HEK293 (cell line): ENCODE results near the gene MORN1.
A peak's percentile ranks its signal among the peaks of the same experiment; 100 is the strongest.

Source experiments
- CTCF ChIA-PET: fragments of 350-600 bp; formaldehyde crosslinking; extraction: SDS; loops from one replicate; lab custom pipeline; 2021; ENCODE audit warnings: antibody characterized with exemption; lab: Yijun Ruan, JAX
- POLR2A ChIA-PET: fragments of 300-600 bp; formaldehyde crosslinking; extraction: SDS; loops from one replicate; lab custom pipeline; 2020; ENCODE audit warnings: antibody characterized with exemption, inconsistent platforms; lab: Yijun Ruan, JAX
- H3K27ac ChIP-seq: fragments of 200-500 bp; sonication (Bioruptor generic); 2 replicates; pipeline ENCODE4 v1.5.1; 2014; ENCODE audit warnings: low read depth, low read length, control low read depth, inconsistent platforms; ENCODE audit errors: extremely low read depth
- H3K36me3 ChIP-seq, 2 experiments: fragments of 200-500 bp in 1 of 2; sonication (Bioruptor generic) in 1 of 2; 1 replicate in 1 of 2; 2 replicates in 1 of 2; pipeline ENCODE4 v1.5.1; 2014 to 2017; ENCODE audit warnings: inconsistent platforms in 2 of 2, low read length in 2 of 2; ENCODE audit not compliant: control insufficient read depth in 2 of 2, insufficient read depth in 1 of 2
- H3K4me1 ChIP-seq: fragments of 200-500 bp; sonication (Bioruptor generic); 2 replicates; pipeline ENCODE4 v1.5.1; 2014; ENCODE audit warnings: mild to moderate bottlenecking, low read length, inconsistent platforms; ENCODE audit not compliant: control insufficient read depth, insufficient read depth
- H3K4me3 ChIP-seq: 2 replicates; pipeline ENCODE4 v1.5.1; 2011; ENCODE audit warnings: low read depth, mild to moderate bottlenecking, control low read depth, low read length, moderate library complexity
- H3K9me3 ChIP-seq: fragments of 200-500 bp; sonication (Bioruptor generic); 2 replicates; pipeline ENCODE4 v1.5.1; 2014; ENCODE audit warnings: low read depth, low read length, inconsistent platforms; ENCODE audit not compliant: control insufficient read depth, insufficient read depth
- BCL11B ChIP-seq: fragments of 450-650 bp; formaldehyde crosslinking; IDR thresholded peaks from 2 replicates; pipeline ENCODE4 v1.5.1; 2016; ENCODE audit warnings: low read depth, missing biosample characterization, missing genetic modification characterization
- ZBTB48 ChIP-seq: fragments of 450-650 bp; formaldehyde crosslinking; IDR thresholded peaks from 2 replicates; pipeline ENCODE4 v1.5.1; 2016; ENCODE audit warnings: missing biosample characterization, missing genetic modification characterization
- ZBTB49 ChIP-seq: fragments of 450-650 bp; formaldehyde crosslinking; IDR thresholded peaks from 2 replicates; pipeline ENCODE4 v1.5.1; 2016; ENCODE audit warnings: missing biosample characterization, missing genetic modification characterization, low read depth
- ZNF121 ChIP-seq: fragments of 450-650 bp; formaldehyde crosslinking; IDR thresholded peaks from 2 replicates; pipeline ENCODE4 v1.5.1; 2016; ENCODE audit warnings: missing biosample characterization, missing genetic modification characterization
- ZNF19 ChIP-seq: fragments of 450-650 bp; formaldehyde crosslinking; IDR thresholded peaks from 2 replicates; pipeline ENCODE4; 2016; ENCODE audit warnings: missing biosample characterization, missing genetic modification characterization, low read depth
- ZNF664 ChIP-seq: fragments of 450-650 bp; formaldehyde crosslinking; IDR thresholded peaks from 2 replicates; pipeline ENCODE4 v1.5.1; 2016; ENCODE audit warnings: missing biosample characterization, missing genetic modification characterization
- ZNF670 ChIP-seq: fragments of 450-650 bp; formaldehyde crosslinking; IDR thresholded peaks from 2 replicates; pipeline ENCODE4 v1.5.1; 2016; ENCODE audit warnings: missing biosample characterization, missing genetic modification characterization, low read depth
- ZNF785 ChIP-seq: fragments of 450-650 bp; formaldehyde crosslinking; IDR thresholded peaks from 2 replicates; pipeline ENCODE4 v1.5.1; 2016; ENCODE audit warnings: missing biosample characterization, missing genetic modification characterization
- ZNF792 ChIP-seq: fragments of 450-650 bp; formaldehyde crosslinking; IDR thresholded peaks from 2 replicates; pipeline ENCODE4 v1.5.1; 2016; ENCODE audit warnings: missing biosample characterization, missing genetic modification characterization
- TF ChIP-seq, protein P1 (sequence below): fragments of 450-650 bp; formaldehyde crosslinking; IDR thresholded peaks from 2 replicates; pipeline ENCODE4 v1.5.1; 2016; ENCODE audit warnings: missing biosample characterization, missing genetic modification characterization
- TF ChIP-seq, protein P2 (sequence below): fragments of 450-650 bp; formaldehyde crosslinking; IDR thresholded peaks from 2 replicates; pipeline ENCODE4 v1.5.1; 2016; ENCODE audit warnings: missing biosample characterization, missing genetic modification characterization, borderline replicate concordance
- TF ChIP-seq, protein P3 (sequence below): fragments of 450-650 bp; formaldehyde crosslinking; IDR thresholded peaks from 2 replicates; pipeline ENCODE4 v1.5.1; 2017; ENCODE audit warnings: missing biosample characterization, missing genetic modification characterization

Gene MORN1

GRCh38 chr1:2284932-2285331 is 106.4 kb downstream of the MORN1 start:
- peaks cover 8% of the 10 kb centered on the region for H3K4me1 ChIP-seq

More at GRCh38 chr1:2284932-2285331, 106.4 kb downstream of the MORN1 start:
- Histone ChIP-seq H3K27ac (peak overlapping the region; percentile 16; the same call in 1 of the 2 replicates), H3K36me3 (peaks cover 0 to 21% of the 10 kb centered on the region in 2 experiments; a peak in 2 of 3 replicates), H3K9me3 (no peaks in the 10 kb centered on the region), H3K4me3 (no peak overlapping the region)
- CTCF ChIA-PET = no interaction called here
- POLR2A ChIA-PET = no interaction called here
- TF ChIP-seq ZBTB49 (tag by site-specific recombination) = no peak
- TF ChIP-seq BCL11B (tag by site-specific recombination) = no peak
- TF ChIP-seq, protein P1, sequence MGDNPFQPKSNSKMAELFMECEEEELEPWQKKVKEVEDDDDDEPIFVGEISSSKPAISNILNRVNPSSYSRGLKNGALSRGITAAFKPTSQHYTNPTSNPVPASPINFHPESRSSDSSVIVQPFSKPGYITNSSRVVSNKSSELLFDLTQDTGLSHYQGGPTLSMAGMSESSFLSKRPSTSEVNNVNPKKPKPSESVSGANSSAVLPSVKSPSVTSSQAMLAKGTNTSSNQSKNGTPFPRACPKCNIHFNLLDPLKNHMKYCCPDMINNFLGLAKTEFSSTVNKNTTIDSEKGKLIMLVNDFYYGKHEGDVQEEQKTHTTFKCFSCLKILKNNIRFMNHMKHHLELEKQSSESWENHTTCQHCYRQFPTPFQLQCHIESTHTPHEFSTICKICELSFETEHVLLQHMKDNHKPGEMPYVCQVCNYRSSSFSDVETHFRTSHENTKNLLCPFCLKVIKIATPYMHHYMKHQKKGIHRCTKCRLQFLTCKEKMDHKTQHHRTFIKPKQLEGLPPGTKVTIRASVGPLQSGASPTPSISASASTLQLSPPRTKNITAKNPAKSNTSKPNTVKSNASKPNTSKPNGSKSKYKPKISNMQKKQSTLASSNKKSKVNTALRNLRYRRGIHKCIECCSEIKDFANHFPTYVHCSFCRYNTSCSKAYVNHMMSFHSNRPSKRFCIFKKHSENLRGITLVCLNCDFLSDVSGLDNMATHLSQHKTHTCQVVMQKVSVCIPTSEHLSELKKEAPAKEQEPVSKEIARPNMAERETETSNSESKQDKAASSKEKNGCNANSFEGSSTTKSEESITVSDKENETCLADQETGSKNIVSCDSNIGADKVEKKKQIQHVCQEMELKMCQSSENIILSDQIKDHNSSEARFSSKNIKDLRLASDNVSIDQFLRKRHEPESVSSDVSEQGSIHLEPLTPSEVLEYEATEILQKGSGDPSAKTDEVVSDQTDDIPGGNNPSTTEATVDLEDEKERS (tag by site-specific recombination) = no peak
- TF ChIP-seq ZNF792 = no peak
- TF ChIP-seq, protein P2, sequence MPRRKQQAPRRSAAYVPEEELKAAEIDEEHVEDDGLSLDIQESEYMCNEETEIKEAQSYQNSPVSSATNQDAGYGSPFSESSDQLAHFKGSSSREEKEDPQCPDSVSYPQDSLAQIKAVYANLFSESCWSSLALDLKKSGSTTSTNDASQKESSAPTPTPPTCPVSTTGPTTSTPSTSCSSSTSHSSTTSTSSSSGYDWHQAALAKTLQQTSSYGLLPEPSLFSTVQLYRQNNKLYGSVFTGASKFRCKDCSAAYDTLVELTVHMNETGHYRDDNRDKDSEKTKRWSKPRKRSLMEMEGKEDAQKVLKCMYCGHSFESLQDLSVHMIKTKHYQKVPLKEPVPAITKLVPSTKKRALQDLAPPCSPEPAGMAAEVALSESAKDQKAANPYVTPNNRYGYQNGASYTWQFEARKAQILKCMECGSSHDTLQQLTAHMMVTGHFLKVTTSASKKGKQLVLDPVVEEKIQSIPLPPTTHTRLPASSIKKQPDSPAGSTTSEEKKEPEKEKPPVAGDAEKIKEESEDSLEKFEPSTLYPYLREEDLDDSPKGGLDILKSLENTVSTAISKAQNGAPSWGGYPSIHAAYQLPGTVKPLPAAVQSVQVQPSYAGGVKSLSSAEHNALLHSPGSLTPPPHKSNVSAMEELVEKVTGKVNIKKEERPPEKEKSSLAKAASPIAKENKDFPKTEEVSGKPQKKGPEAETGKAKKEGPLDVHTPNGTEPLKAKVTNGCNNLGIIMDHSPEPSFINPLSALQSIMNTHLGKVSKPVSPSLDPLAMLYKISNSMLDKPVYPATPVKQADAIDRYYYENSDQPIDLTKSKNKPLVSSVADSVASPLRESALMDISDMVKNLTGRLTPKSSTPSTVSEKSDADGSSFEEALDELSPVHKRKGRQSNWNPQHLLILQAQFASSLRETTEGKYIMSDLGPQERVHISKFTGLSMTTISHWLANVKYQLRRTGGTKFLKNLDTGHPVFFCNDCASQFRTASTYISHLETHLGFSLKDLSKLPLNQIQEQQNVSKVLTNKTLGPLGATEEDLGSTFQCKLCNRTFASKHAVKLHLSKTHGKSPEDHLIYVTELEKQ = no peak
- TF ChIP-seq ZNF785 (tag by site-specific recombination) = no peak
- TF ChIP-seq ZNF19 (tag by site-specific recombination) = no peak
- TF ChIP-seq ZNF670 (tag by site-specific recombination) = no peak
- TF ChIP-seq ZBTB48 = no peak
- no peak for TF ChIP-seq ZNF121 (tag by site-specific recombination)
- TF ChIP-seq ZNF664 (tag by site-specific recombination) = no peak
- TF ChIP-seq, protein P3, sequence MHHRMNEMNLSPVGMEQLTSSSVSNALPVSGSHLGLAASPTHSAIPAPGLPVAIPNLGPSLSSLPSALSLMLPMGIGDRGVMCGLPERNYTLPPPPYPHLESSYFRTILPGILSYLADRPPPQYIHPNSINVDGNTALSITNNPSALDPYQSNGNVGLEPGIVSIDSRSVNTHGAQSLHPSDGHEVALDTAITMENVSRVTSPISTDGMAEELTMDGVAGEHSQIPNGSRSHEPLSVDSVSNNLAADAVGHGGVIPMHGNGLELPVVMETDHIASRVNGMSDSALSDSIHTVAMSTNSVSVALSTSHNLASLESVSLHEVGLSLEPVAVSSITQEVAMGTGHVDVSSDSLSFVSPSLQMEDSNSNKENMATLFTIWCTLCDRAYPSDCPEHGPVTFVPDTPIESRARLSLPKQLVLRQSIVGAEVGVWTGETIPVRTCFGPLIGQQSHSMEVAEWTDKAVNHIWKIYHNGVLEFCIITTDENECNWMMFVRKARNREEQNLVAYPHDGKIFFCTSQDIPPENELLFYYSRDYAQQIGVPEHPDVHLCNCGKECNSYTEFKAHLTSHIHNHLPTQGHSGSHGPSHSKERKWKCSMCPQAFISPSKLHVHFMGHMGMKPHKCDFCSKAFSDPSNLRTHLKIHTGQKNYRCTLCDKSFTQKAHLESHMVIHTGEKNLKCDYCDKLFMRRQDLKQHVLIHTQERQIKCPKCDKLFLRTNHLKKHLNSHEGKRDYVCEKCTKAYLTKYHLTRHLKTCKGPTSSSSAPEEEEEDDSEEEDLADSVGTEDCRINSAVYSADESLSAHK (tag by site-specific recombination) = no peak
